HG02763 (cell line): ENCODE data around the gene IL27RA.
A peak's percentile ranks its signal among the peaks of the same experiment; 100 is the strongest.

Source experiments
- ATAC-seq: cut with Tn5 transposase; IDR thresholded peaks from one replicate; pipeline ENCODE4 v1.9.1; 2021; ENCODE audit warnings: mild to moderate bottlenecking, moderate library complexity; ENCODE audit not compliant: unreplicated experiment

Gene IL27RA

GRCh38 chr19:14082675-14082960 is 51.1 kb downstream of the IL27RA start:
- no peak for ATAC-seq

GRCh38 chr19:14085309-14085995 is 53.9 kb downstream of the IL27RA start, which contains the start of gene C19orf67:
Gene C19orf67 (minus strand): TSS chr19:14085783. CDS start chr19:14085627, 156 bp downstream.
- ATAC-seq = no peak

- no peak for ATAC-seq
Measured at GRCh38 chr19:14086098-14086497, 54.5 kb downstream of the IL27RA start.

- no peak for ATAC-seq
Measured at GRCh38 chr19:14088634-14089411, 57.3 kb downstream of the IL27RA start.

- no peak for ATAC-seq
Measured at GRCh38 chr19:14089412-14089661, 57.8 kb downstream of the IL27RA start.

- no peak for ATAC-seq
Measured at GRCh38 chr19:14089662-14090508, 58.3 kb downstream of the IL27RA start.

- ATAC-seq = peak; percentile 38
Measured at GRCh38 chr19:14090509-14091080, 59.0 kb downstream of the IL27RA start, which contains the start of gene SAMD1. Gene SAMD1 (minus strand): TSS chr19:14090751.

GRCh38 chr19:14091081-14091812 is 59.7 kb downstream of the IL27RA start:
- ATAC-seq = peak; percentile 57

- ATAC-seq = no peak
Measured at GRCh38 chr19:14091813-14092462, 60.4 kb downstream of the IL27RA start.

GRCh38 chr19:14093117-14093823 is 61.7 kb downstream of the IL27RA start:
- ATAC-seq = no peak

- no peak for ATAC-seq
Measured at GRCh38 chr19:14094854-14095253, 63.3 kb downstream of the IL27RA start.

GRCh38 chr19:14096272-14096992 is 64.9 kb downstream of the IL27RA start:
- ATAC-seq = no peak

GRCh38 chr19:14097532-14098151 is 66.1 kb downstream of the IL27RA start:
- ATAC-seq = no peak

- ATAC-seq = no peak
Measured at GRCh38 chr19:14101003-14101545, 69.5 kb downstream of the IL27RA start.

GRCh38 chr19:14102102-14102696 is 70.6 kb downstream of the IL27RA start:
- no peak for ATAC-seq

- ATAC-seq = no peak
Measured at GRCh38 chr19:14102756-14103155, 71.2 kb downstream of the IL27RA start.
